PC-9 (cell line): Measurements from ENCODE around the gene TMEM92. TPM values are rescaled to one million over a fixed set of nuclear protein-coding genes. Genes with fewer than 3 reads are reported as not detected.

Experiments
- BruUV-seq: library from RNA; stranded (reverse); fragments of 400-500 nt; replicated peaks from 2 replicates; lab custom pipeline; 2021; lab: Mats Ljungman, UMichigan
- CTCF ChIA-PET: fragments of 300-600 bp; sonication (Branson Sonifier 250); formaldehyde crosslinking; loops from one replicate; lab custom pipeline; 2022; ENCODE audit warnings: antibody characterized with exemption; lab: Charles Lee
- POLR2A ChIA-PET: fragments of 300-600 bp; sonication (Branson Sonifier 250); formaldehyde crosslinking; loops from one replicate; lab custom pipeline; 2022; ENCODE audit warnings: antibody characterized with exemption; ENCODE audit not compliant: unreplicated experiment; lab: Charles Lee
- DNase-seq, 2 experiments: peaks; one replicate each; pipeline versions ENCODE4 v3.0.0 to v3.0.0-alpha.2; 2015 to 2022; ENCODE audit warnings: mixed read lengths in 1 of 2
- H2AFZ ChIP-seq: fragments of 200-600 bp; sonication (generic); 2 replicates; pipeline ENCODE4 v1.8.1; 2017; ENCODE audit warnings: antibody characterized with exemption
- H3F3A ChIP-seq: fragments of 200-600 bp; sonication (generic); 2 replicates; pipeline ENCODE4 v1.8.1; 2017; ENCODE audit warnings: antibody characterized with exemption, mild to moderate bottlenecking, low read depth; ENCODE audit not compliant: insufficient read depth
- H3K27ac ChIP-seq: fragments of 200-600 bp; sonication (generic); 2 replicates; pipeline ENCODE4 v1.6.1; 2016; ENCODE audit warnings: mixed run types
- H3K27me3 ChIP-seq: fragments of 200-600 bp; sonication (generic); 2 replicates; pipeline ENCODE4 v1.6.1; 2016; ENCODE audit warnings: low read depth, mixed run types; ENCODE audit not compliant: insufficient read depth
- H3K36me3 ChIP-seq: fragments of 200-600 bp; sonication (generic); 2 replicates; pipeline ENCODE4 v1.6.1; 2016; ENCODE audit warnings: low read depth, mixed run types
- H3K4me1 ChIP-seq: fragments of 200-600 bp; sonication (generic); replicated peaks from 2 replicates; pipeline ENCODE4 v1.6.1; 2016; ENCODE audit warnings: mixed run types; ENCODE audit not compliant: insufficient read depth
- H3K4me2 ChIP-seq: fragments of 200-600 bp; sonication (generic); 2 replicates; pipeline ENCODE4 v1.6.1; 2017; ENCODE audit warnings: mixed run types
- H3K4me3 ChIP-seq: fragments of 200-600 bp; sonication (generic); 2 replicates; pipeline ENCODE4 v1.6.1; 2016; ENCODE audit warnings: mixed run types
- H3K79me2 ChIP-seq: fragments of 200-600 bp; sonication (generic); 2 replicates; pipeline ENCODE4 v1.6.1; 2017; ENCODE audit warnings: low read depth, mixed run types
- H3K9me2 ChIP-seq: fragments of 200-600 bp; sonication (generic); 2 replicates; pipeline ENCODE4 v1.8.1; 2017; ENCODE audit warnings: mild to moderate bottlenecking; ENCODE audit not compliant: insufficient read depth
- H3K9me3 ChIP-seq: fragments of 200-600 bp; sonication (generic); 2 replicates; pipeline ENCODE4 v1.8.1; 2016; ENCODE audit warnings: low read depth; ENCODE audit not compliant: insufficient read depth
- H4K20me1 ChIP-seq: fragments of 200-600 bp; sonication (generic); 2 replicates; pipeline ENCODE4 v1.8.1; 2017; ENCODE audit not compliant: insufficient read depth
- EZH2 ChIP-seq: fragments of 200-600 bp; sonication (generic); IDR thresholded peaks from 2 replicates; pipeline ENCODE4 v1.8.0; 2017; ENCODE audit warnings: antibody characterized with exemption, low read depth
- intact Hi-C: fragments of 100-400 bp; cut with micrococcal nuclease; formaldehyde crosslinking; loops from one replicate; pipeline ENCODE4 v1.10.0; 2022; ENCODE audit not compliant: unreplicated experiment
- total RNA-seq: library from RNA; stranded (reverse); gene quantifications from 2 replicates; pipeline ENCODE4 v1.2.3, GENCODE V29; 2021
- TF ChIP-seq, protein P1 (sequence below): fragments of 200-600 bp; sonication (generic); conservative IDR thresholded peaks from 2 replicates; pipeline ENCODE4 v1.6.1; 2017; ENCODE audit warnings: mixed run types, antibody characterized with exemption, mild to moderate bottlenecking, moderate library complexity

Gene TMEM92
- total RNA-seq, 1 experiment from 2014 or later, result 16.6 TPM

DNA sequence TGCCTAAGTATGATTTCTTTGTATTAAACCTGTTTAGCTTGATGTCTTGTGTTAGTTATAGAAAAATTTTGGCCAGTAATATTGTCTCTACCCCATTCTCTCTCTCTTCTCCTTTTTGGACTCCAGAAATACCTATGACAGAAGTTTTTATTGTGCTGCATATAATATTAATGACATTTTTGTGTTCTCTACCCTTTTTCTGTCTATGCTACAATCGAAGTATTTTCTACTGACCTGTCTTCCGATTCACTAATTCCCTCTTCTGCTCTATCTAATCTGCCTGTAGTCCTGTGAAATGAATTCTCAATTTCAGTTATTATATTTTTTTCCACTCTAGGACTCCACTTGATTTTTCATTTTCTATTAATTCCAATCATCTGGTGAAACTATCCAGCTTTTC is 26.0 kb upstream of the TMEM92 start:
- Histone ChIP-seq H3F3A (no peaks in the 10 kb centered on the region), H3K4me3 (no peak overlapping the region), H3K79me2 (no peaks in the 10 kb centered on the region), H3K4me2 (no peak overlapping the region), H3K27me3 (peaks cover 8% of the 10 kb centered on the region), H2AFZ (no peak overlapping the region), H3K9me2 (no peaks in the 10 kb centered on the region), H3K4me1 (no peaks in the 10 kb centered on the region), H4K20me1 (no peaks in the 10 kb centered on the region), H3K9me3 (peaks cover 11% of the 10 kb centered on the region), H3K36me3 (no peaks in the 10 kb centered on the region), H3K27ac (no peak overlapping the region)
- TF ChIP-seq EZH2, result no peak
- TF ChIP-seq, protein P1, sequence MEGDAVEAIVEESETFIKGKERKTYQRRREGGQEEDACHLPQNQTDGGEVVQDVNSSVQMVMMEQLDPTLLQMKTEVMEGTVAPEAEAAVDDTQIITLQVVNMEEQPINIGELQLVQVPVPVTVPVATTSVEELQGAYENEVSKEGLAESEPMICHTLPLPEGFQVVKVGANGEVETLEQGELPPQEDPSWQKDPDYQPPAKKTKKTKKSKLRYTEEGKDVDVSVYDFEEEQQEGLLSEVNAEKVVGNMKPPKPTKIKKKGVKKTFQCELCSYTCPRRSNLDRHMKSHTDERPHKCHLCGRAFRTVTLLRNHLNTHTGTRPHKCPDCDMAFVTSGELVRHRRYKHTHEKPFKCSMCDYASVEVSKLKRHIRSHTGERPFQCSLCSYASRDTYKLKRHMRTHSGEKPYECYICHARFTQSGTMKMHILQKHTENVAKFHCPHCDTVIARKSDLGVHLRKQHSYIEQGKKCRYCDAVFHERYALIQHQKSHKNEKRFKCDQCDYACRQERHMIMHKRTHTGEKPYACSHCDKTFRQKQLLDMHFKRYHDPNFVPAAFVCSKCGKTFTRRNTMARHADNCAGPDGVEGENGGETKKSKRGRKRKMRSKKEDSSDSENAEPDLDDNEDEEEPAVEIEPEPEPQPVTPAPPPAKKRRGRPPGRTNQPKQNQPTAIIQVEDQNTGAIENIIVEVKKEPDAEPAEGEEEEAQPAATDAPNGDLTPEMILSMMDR, result no peak
- CTCF ChIA-PET, result no interaction called here
- no peak for DNase-seq
- no TSS peak for BruUV-seq
- POLR2A ChIA-PET, result no interaction called here
- intact Hi-C loops, result no loop called here

DNA sequence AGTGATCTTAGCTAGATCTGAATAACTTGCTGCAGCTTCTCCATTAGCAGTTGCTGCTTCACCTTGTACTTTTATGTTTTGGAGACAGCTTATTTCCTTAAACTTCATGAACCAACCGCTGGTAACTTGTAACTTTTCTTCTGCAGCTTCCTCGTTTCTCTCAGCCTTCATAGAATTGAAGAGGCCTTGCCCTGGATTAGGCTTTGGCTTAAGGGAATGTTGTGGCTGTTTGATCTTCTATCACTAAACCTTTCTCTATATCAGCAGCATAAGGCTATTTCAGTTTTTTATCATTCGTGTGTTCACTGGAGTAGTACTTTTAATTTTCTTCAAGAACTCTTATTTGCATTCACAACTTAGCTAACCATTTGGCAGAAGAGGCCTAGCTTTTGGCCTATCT is 21.5 kb upstream of the TMEM92 start:
- Histone ChIP-seq H2AFZ (no peak overlapping the region), H3F3A (no peaks in the 10 kb centered on the region), H3K4me2 (no peak overlapping the region), H4K20me1 (no peaks in the 10 kb centered on the region), H3K79me2 (no peaks in the 10 kb centered on the region), H3K9me3 (peaks cover 5% of the 10 kb centered on the region; the same call in 1 of the 2 replicates), H3K27me3 (peaks cover 8% of the 10 kb centered on the region), H3K4me1 (no peaks in the 10 kb centered on the region), H3K4me3 (no peak overlapping the region), H3K27ac (no peak overlapping the region), H3K9me2 (no peaks in the 10 kb centered on the region), H3K36me3 (no peaks in the 10 kb centered on the region)
- DNase-seq, result no peak
- BruUV-seq, result no TSS peak
- CTCF ChIA-PET, result no interaction called here
- intact Hi-C loops, result no loop called here
- no peak for TF ChIP-seq EZH2
- TF ChIP-seq, protein P1, result no peak
- POLR2A ChIA-PET, result interaction anchor here (0.7 kb wide), 1 partner anchor 466 kb away, joined by 3 read pairs; the partner anchor contains the start of gene LUC7L3

DNA sequence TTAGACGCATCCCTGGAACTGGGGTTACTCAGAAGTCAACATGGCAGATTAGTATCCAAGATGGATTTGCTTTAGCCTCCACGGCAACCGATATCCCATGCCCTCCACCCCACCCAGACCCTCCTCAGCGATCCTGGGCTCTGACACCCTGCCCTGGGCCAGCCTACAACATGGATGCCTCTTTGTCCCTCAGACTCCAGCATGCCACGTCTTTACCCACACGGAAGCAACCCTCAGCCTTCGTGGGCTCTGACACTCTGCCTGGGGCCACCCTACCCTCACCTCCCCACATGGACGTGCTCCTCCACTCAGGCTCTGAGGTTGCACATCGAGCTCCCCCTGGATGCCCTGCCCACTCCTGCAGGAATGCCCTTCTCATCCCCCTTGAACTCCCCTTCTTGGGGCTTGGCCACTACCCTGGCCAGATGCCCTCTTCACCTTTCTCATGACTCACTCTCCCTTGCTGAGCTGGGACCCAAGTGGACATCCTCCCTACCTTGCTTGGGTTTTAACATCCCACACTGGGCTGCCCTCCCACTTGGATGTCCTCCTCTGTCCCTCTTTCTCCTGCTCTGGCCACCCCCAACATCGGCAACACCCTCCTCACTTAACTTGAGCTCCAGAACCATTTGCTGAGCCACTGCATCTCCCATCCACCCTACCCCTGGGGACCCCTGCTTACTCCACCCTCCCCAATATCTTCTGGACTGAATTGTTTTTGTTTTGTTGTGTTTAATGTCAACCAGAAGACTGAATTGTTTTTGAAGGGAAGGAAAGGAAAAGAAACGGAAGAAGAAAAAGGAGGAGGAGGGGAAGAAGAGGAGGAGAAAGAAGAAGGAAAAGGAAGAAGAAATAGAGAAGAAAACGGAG is 18.3 kb upstream of the TMEM92 start:
- H3K9me2 ChIP-seq, result no peaks in the 10 kb centered on the region
- no peaks in the 10 kb centered on the region for H3F3A ChIP-seq
- no TSS peak for BruUV-seq
- TF ChIP-seq, protein P1, result no peak
- no peak for TF ChIP-seq EZH2
- no peaks in the 10 kb centered on the region for H4K20me1 ChIP-seq
- CTCF ChIA-PET, result no interaction called here
- no peak for DNase-seq
- no peaks in the 10 kb centered on the region for H3K9me3 ChIP-seq
- H3K27me3 ChIP-seq, result peaks cover 6% of the 10 kb centered on the region
- H3K4me2 ChIP-seq, result no peak overlapping the region
- no peak overlapping the region for H3K27ac ChIP-seq
- H3K36me3 ChIP-seq, result no peaks in the 10 kb centered on the region
- H3K4me1 ChIP-seq, result no peaks in the 10 kb centered on the region
- POLR2A ChIA-PET, result no interaction called here
- no peaks in the 10 kb centered on the region for H3K79me2 ChIP-seq
- intact Hi-C loops, result no loop called here
- no peak overlapping the region for H2AFZ ChIP-seq
- H3K4me3 ChIP-seq, result no peak overlapping the region
